WTC11 (cell line): ENCODE data around the gene PBX4.

Source experiments
- ATF3 ChIP-seq: sonication (generic); formaldehyde crosslinking; conservative IDR thresholded peaks from 2 replicates; pipeline ENCODE4 v1.8.1; 2022; ENCODE audit warnings: mild to moderate bottlenecking, missing genetic modification reagents
- CTCF ChIP-seq: fragments of 200-600 bp; IDR thresholded peaks from 2 replicates; pipeline ENCODE4 v1.8.0; 2022; ENCODE audit warnings: antibody characterized with exemption
- MAX ChIP-seq: sonication (generic); formaldehyde crosslinking; IDR thresholded peaks from 2 replicates; pipeline ENCODE4 v1.8.0; 2022; ENCODE audit warnings: mild to moderate bottlenecking, missing genetic modification reagents
- PREB ChIP-seq: sonication (generic); formaldehyde crosslinking; IDR thresholded peaks from 2 replicates; pipeline ENCODE4 v1.8.1; 2022; ENCODE audit warnings: mild to moderate bottlenecking, missing genetic modification reagents, moderate library complexity, borderline replicate concordance

GRCh38 chr19:19550485-19550929, 68.0 kb downstream of the PBX4 start:
- no peak for TF ChIP-seq CTCF
- no peak for TF ChIP-seq ATF3 (CRISPR knock-in tag)
- TF ChIP-seq MAX (CRISPR knock-in tag), result no peak
- no peak for TF ChIP-seq PREB (CRISPR knock-in tag)
